T-helper 1 cell treated with Interleukin-12 subunit alpha and Interleukin-12 subunit beta and Interleukin-4 antibody, amounts not matched to agents 30 μg/mL and 1 μg/mL, for 36 hours (primary cell): Measurements from ENCODE around the gene CPLANE1.
"Not testable (repeated sequence)": the region's sequence is repeated elsewhere in the genome, so short reads cannot be mapped to it uniquely, and the experiment has no call there.

Experiments
- H3K27ac Mint-ChIP-seq: one replicate; pipeline ENCODE4 v1.8.0; 2021; ENCODE audit warnings: mild to moderate bottlenecking, mixed read lengths
- H3K27me3 Mint-ChIP-seq: one replicate; pipeline ENCODE4 v1.8.0; 2021; ENCODE audit warnings: low read depth, mixed read lengths
- H3K36me3 Mint-ChIP-seq: one replicate; pipeline ENCODE4 v1.8.0; 2021; ENCODE audit warnings: low read depth, mixed read lengths
- H3K4me1 Mint-ChIP-seq: one replicate; pipeline ENCODE4 v1.8.0; 2021; ENCODE audit warnings: low read depth, mixed read lengths
- H3K4me3 Mint-ChIP-seq: one replicate; pipeline ENCODE4 v1.8.0; 2021; ENCODE audit warnings: mild to moderate bottlenecking, moderate library complexity, mixed read lengths
- H3K9me3 Mint-ChIP-seq: one replicate; pipeline ENCODE4 v1.8.0; 2021; ENCODE audit warnings: mixed read lengths

CPLANE1 gene

GRCh38 chr5:37222181-37222580, 27.0 kb downstream of the CPLANE1 start:
- peaks cover 3% of the 10 kb centered on the region for H3K36me3 Mint-ChIP-seq
- H3K4me3 Mint-ChIP-seq, result no peak overlapping the region
- no peaks in the 10 kb centered on the region for H3K9me3 Mint-ChIP-seq
- H3K4me1 Mint-ChIP-seq, result no peaks in the 10 kb centered on the region
- no peaks in the 10 kb centered on the region for H3K27me3 Mint-ChIP-seq
- H3K27ac Mint-ChIP-seq, result no peak overlapping the region

GRCh38 chr5:37220426-37220825, 28.8 kb downstream of the CPLANE1 start:
- H3K4me3 Mint-ChIP-seq, H3K27ac Mint-ChIP-seq, H3K27me3 Mint-ChIP-seq, H3K9me3 Mint-ChIP-seq, H3K4me1 Mint-ChIP-seq, H3K36me3 Mint-ChIP-seq: not testable (repeated sequence)

GRCh38 chr5:37219384-37219783, 29.8 kb downstream of the CPLANE1 start:
- H3K27ac Mint-ChIP-seq, H3K9me3 Mint-ChIP-seq, H3K36me3 Mint-ChIP-seq, H3K4me3 Mint-ChIP-seq, H3K27me3 Mint-ChIP-seq, H3K4me1 Mint-ChIP-seq: not testable (repeated sequence)

- H3K9me3 Mint-ChIP-seq, result no peaks in the 10 kb centered on the region
- H3K27ac Mint-ChIP-seq, result no peak overlapping the region
- peaks cover 4% of the 10 kb centered on the region for H3K4me1 Mint-ChIP-seq
- no peaks in the 10 kb centered on the region for H3K36me3 Mint-ChIP-seq
- H3K27me3 Mint-ChIP-seq, result no peaks in the 10 kb centered on the region
- no peak overlapping the region for H3K4me3 Mint-ChIP-seq
Measured at GRCh38 chr5:37217976-37218375, 31.2 kb downstream of the CPLANE1 start.

GRCh38 chr5:37214550-37214949, 34.6 kb downstream of the CPLANE1 start:
- peaks cover 4% of the 10 kb centered on the region for H3K4me1 Mint-ChIP-seq
- peaks cover 8% of the 10 kb centered on the region for H3K36me3 Mint-ChIP-seq
- H3K27me3 Mint-ChIP-seq, result no peaks in the 10 kb centered on the region
- no peak overlapping the region for H3K4me3 Mint-ChIP-seq
- H3K9me3 Mint-ChIP-seq, result no peaks in the 10 kb centered on the region
- peak overlapping the region; percentile 55 for H3K27ac Mint-ChIP-seq

- no peaks in the 10 kb centered on the region for H3K9me3 Mint-ChIP-seq
- H3K4me3 Mint-ChIP-seq, result no peak overlapping the region
- peaks cover 8% of the 10 kb centered on the region for H3K36me3 Mint-ChIP-seq
- no peaks in the 10 kb centered on the region for H3K27me3 Mint-ChIP-seq
- peaks cover 7% of the 10 kb centered on the region for H3K4me1 Mint-ChIP-seq
- no peak overlapping the region for H3K27ac Mint-ChIP-seq
Measured at GRCh38 chr5:37212096-37212495, 37.1 kb downstream of the CPLANE1 start.

GRCh38 chr5:37211661-37212060, 37.5 kb downstream of the CPLANE1 start:
- no peak overlapping the region for H3K4me3 Mint-ChIP-seq
- no peaks in the 10 kb centered on the region for H3K27me3 Mint-ChIP-seq
- H3K36me3 Mint-ChIP-seq, result peaks cover 8% of the 10 kb centered on the region
- no peaks in the 10 kb centered on the region for H3K9me3 Mint-ChIP-seq
- peaks cover 7% of the 10 kb centered on the region for H3K4me1 Mint-ChIP-seq
- H3K27ac Mint-ChIP-seq, result no peak overlapping the region

- Mint-ChIP-seq H3K27ac (peak overlapping the region; percentile 77), H3K4me1 (peaks cover 3% of the 10 kb centered on the region), H3K9me3 (no peaks in the 10 kb centered on the region), H3K4me3 (peak overlapping the region; percentile 82), H3K27me3 (no peaks in the 10 kb centered on the region), H3K36me3 (peaks cover 10% of the 10 kb centered on the region)
Measured at GRCh38 chr5:37208883-37209797, 40.0 kb downstream of the CPLANE1 start.

GRCh38 chr5:37207802-37208201, 41.4 kb downstream of the CPLANE1 start:
- Mint-ChIP-seq H3K4me1 (peaks cover 3% of the 10 kb centered on the region), H3K27me3 (no peaks in the 10 kb centered on the region), H3K4me3 (no peak overlapping the region), H3K9me3 (no peaks in the 10 kb centered on the region), H3K27ac (no peak overlapping the region), H3K36me3 (peaks cover 10% of the 10 kb centered on the region)

GRCh38 chr5:37206736-37207135, 42.4 kb downstream of the CPLANE1 start:
- H3K27me3 Mint-ChIP-seq, result no peaks in the 10 kb centered on the region
- H3K36me3 Mint-ChIP-seq, result peaks cover 6% of the 10 kb centered on the region
- H3K4me3 Mint-ChIP-seq, result no peak overlapping the region
- H3K27ac Mint-ChIP-seq, result no peak overlapping the region
- H3K9me3 Mint-ChIP-seq, result no peaks in the 10 kb centered on the region
- peaks cover 3% of the 10 kb centered on the region for H3K4me1 Mint-ChIP-seq

- no peaks in the 10 kb centered on the region for H3K27me3 Mint-ChIP-seq
Measured at GRCh38 chr5:37198842-37199241, 50.3 kb downstream of the CPLANE1 start.

GRCh38 chr5:37198061-37198460, 51.1 kb downstream of the CPLANE1 start:
- H3K4me3 Mint-ChIP-seq, result peak overlapping the region; percentile 59
- peak overlapping the region; percentile 86 for H3K27ac Mint-ChIP-seq
- H3K27me3 Mint-ChIP-seq, result no peaks in the 10 kb centered on the region
- H3K4me1 Mint-ChIP-seq, result peaks cover 17% of the 10 kb centered on the region
- H3K36me3 Mint-ChIP-seq, result peaks cover 14% of the 10 kb centered on the region
- H3K9me3 Mint-ChIP-seq, result no peaks in the 10 kb centered on the region

More at GRCh38 chr5:37198842-37199241, 50.3 kb downstream of the CPLANE1 start:
- Mint-ChIP-seq H3K4me3 (no peak overlapping the region), H3K4me1 (peaks cover 17% of the 10 kb centered on the region), H3K9me3 (no peaks in the 10 kb centered on the region), H3K36me3 (peaks cover 14% of the 10 kb centered on the region), H3K27ac (no peak overlapping the region)

- H3K4me3 Mint-ChIP-seq, result peak overlapping the region; percentile 75
- H3K9me3 Mint-ChIP-seq, result no peaks in the 10 kb centered on the region
- H3K27ac Mint-ChIP-seq, result peak overlapping the region; percentile 86
- H3K36me3 Mint-ChIP-seq, result peaks cover 14% of the 10 kb centered on the region
- peaks cover 17% of the 10 kb centered on the region for H3K4me1 Mint-ChIP-seq
- H3K27me3 Mint-ChIP-seq, result no peaks in the 10 kb centered on the region
Measured at GRCh38 chr5:37197340-37198050, 51.7 kb downstream of the CPLANE1 start.

GRCh38 chr5:37190592-37190991, 58.6 kb downstream of the CPLANE1 start:
- Mint-ChIP-seq H3K27me3 (no peaks in the 10 kb centered on the region), H3K4me1 (no peaks in the 10 kb centered on the region), H3K36me3 (peaks cover 6% of the 10 kb centered on the region), H3K27ac (no peak overlapping the region), H3K9me3 (no peaks in the 10 kb centered on the region), H3K4me3 (no peak overlapping the region)

- no peak overlapping the region for H3K4me3 Mint-ChIP-seq
- no peaks in the 10 kb centered on the region for H3K9me3 Mint-ChIP-seq
- peaks cover 9% of the 10 kb centered on the region for H3K36me3 Mint-ChIP-seq
- no peaks in the 10 kb centered on the region for H3K4me1 Mint-ChIP-seq
- H3K27me3 Mint-ChIP-seq, result no peaks in the 10 kb centered on the region
- no peak overlapping the region for H3K27ac Mint-ChIP-seq
Measured at GRCh38 chr5:37189355-37189754, 59.8 kb downstream of the CPLANE1 start.
